Activated T-cell treated with anti-CD3 and anti-CD28 coated beads, Interleukin-2, amount 50 U/mL, for 24 hours (primary cell): Measurements from ENCODE around the gene SLC34A1.

ENCODE experiments used
- DNase-seq: peaks from one replicate; pipeline ENCODE4 v3.0.0-alpha.2; 2020
- H3K27ac Mint-ChIP-seq: 2 replicates; pipeline ENCODE4 v1.8.0; 2020; ENCODE audit warnings: mild to moderate bottlenecking, mixed read lengths
- H3K27me3 Mint-ChIP-seq: 2 replicates; pipeline ENCODE4 v1.8.0; 2020; ENCODE audit warnings: mixed read lengths
- H3K36me3 Mint-ChIP-seq: 2 replicates; pipeline ENCODE4 v1.8.0; 2020; ENCODE audit warnings: low read depth, mixed read lengths
- H3K4me1 Mint-ChIP-seq: 2 replicates; pipeline ENCODE4 v1.8.0; 2020; ENCODE audit warnings: low read depth, mixed read lengths
- H3K4me3 Mint-ChIP-seq: 2 replicates; pipeline ENCODE4 v1.8.0; 2020; ENCODE audit warnings: mild to moderate bottlenecking, moderate library complexity, mixed read lengths
- H3K9me3 Mint-ChIP-seq: 2 replicates; pipeline ENCODE4 v1.8.0; 2020; ENCODE audit warnings: mixed read lengths

The SLC34A1 gene

GRCh38 chr5:177383181-177383580 lies 1.1 kb upstream of the SLC34A1 start:
- H3K9me3 Mint-ChIP-seq: no peaks in the 10 kb centered on the region
- H3K4me1 Mint-ChIP-seq: peaks cover 38% of the 10 kb centered on the region
- H3K36me3 Mint-ChIP-seq: no peaks in the 10 kb centered on the region
- no peak for DNase-seq
- no peaks in the 10 kb centered on the region for H3K27me3 Mint-ChIP-seq
- H3K27ac Mint-ChIP-seq: no peak overlapping the region
- H3K4me3 Mint-ChIP-seq: no peak overlapping the region

- H3K4me1 Mint-ChIP-seq: peaks cover 45% of the 10 kb centered on the region
- H3K9me3 Mint-ChIP-seq: no peaks in the 10 kb centered on the region
- H3K27me3 Mint-ChIP-seq: no peaks in the 10 kb centered on the region
- H3K36me3 Mint-ChIP-seq: no peaks in the 10 kb centered on the region
- no peak overlapping the region for H3K4me3 Mint-ChIP-seq
- DNase-seq: no peak
- H3K27ac Mint-ChIP-seq: no peak overlapping the region
Measured at GRCh38 chr5:177385720-177386119, 1.5 kb downstream of the SLC34A1 start.

- Mint-ChIP-seq H3K9me3 (no peaks in the 10 kb centered on the region), H3K27ac (no peak overlapping the region), H3K4me1 (peaks cover 49% of the 10 kb centered on the region), H3K27me3 (no peaks in the 10 kb centered on the region), H3K36me3 (no peaks in the 10 kb centered on the region), H3K4me3 (no peak overlapping the region)
- DNase-seq: no peak
Measured at GRCh38 chr5:177386542-177386941, 2.3 kb downstream of the SLC34A1 start.

DNA sequence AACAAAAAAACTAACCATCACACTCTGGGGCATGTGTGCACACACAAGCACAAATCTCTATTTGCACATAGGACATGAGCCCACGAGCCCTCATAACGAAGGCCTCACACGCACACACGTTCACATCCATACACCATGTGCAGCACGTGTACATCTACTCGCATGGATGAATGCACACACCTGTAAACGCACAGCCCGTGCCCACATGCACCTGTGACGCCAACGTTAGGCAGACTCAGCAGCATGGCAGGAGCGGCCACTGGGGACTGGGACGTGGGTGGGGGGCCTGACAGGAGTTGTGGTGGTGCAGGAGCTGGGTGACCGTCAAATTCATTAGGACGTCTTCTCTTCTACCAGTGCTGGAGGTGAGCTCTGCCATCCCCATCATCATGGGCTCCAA lies 3.2 kb downstream of the SLC34A1 start:
- H3K27ac Mint-ChIP-seq: no peak overlapping the region
- DNase-seq: no peak
- H3K9me3 Mint-ChIP-seq: no peaks in the 10 kb centered on the region
- H3K4me1 Mint-ChIP-seq: peaks cover 46% of the 10 kb centered on the region
- H3K36me3 Mint-ChIP-seq: no peaks in the 10 kb centered on the region
- no peaks in the 10 kb centered on the region for H3K27me3 Mint-ChIP-seq
- no peak overlapping the region for H3K4me3 Mint-ChIP-seq

DNA sequence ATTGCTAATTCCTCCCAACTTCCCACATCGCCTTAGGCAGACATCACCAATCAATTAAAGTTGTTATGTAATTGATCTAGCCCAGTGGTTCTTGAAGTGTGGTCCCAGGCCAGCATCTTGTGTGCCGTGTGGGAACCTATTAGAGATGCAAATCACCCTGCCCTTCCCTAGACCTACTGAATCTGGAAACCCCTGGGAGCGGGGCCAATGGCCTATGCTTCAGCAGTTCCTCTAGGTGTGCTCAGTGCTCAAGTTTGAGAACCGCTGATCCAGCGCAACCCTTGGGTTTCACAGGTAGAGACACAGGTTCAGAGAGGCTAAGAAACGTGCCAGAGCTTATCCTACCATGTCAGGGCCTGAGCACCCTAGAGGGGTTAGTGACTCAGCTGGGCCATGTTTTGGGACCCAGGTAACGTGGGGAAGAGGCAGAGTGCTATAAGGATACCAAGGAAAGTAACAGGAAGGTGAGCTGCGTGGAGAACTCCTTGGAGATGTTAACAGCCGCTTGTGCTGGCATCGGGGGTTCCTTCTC lies 4.4 kb downstream of the SLC34A1 start:
- Mint-ChIP-seq H3K27me3 (no peaks in the 10 kb centered on the region), H3K4me1 (peaks cover 40% of the 10 kb centered on the region), H3K4me3 (no peak overlapping the region), H3K27ac (peak overlapping the region; percentile 94), H3K36me3 (no peaks in the 10 kb centered on the region), H3K9me3 (no peaks in the 10 kb centered on the region)
- no peak for DNase-seq

- H3K27ac Mint-ChIP-seq: peak overlapping the region; percentile 94
- DNase-seq: peak; percentile 67
- no peaks in the 10 kb centered on the region for H3K36me3 Mint-ChIP-seq
- peaks cover 40% of the 10 kb centered on the region for H3K4me1 Mint-ChIP-seq
- no peaks in the 10 kb centered on the region for H3K9me3 Mint-ChIP-seq
- H3K27me3 Mint-ChIP-seq: no peaks in the 10 kb centered on the region
- H3K4me3 Mint-ChIP-seq: peak overlapping the region; percentile 34
Measured at GRCh38 chr5:177389241-177390169, 5.3 kb downstream of the SLC34A1 start.

- H3K9me3 Mint-ChIP-seq: no peaks in the 10 kb centered on the region
- H3K4me3 Mint-ChIP-seq: peak overlapping the region; percentile 28
- H3K4me1 Mint-ChIP-seq: peaks cover 36% of the 10 kb centered on the region
- peak; percentile 89 for DNase-seq
- H3K36me3 Mint-ChIP-seq: no peaks in the 10 kb centered on the region
- peak overlapping the region; percentile 94 for H3K27ac Mint-ChIP-seq
- no peaks in the 10 kb centered on the region for H3K27me3 Mint-ChIP-seq
Measured at GRCh38 chr5:177390363-177391300, 6.4 kb downstream of the SLC34A1 start.

GRCh38 chr5:177392765-177393164 lies 8.5 kb downstream of the SLC34A1 start:
- Mint-ChIP-seq H3K4me1 (peaks cover 36% of the 10 kb centered on the region), H3K27me3 (no peaks in the 10 kb centered on the region), H3K36me3 (no peaks in the 10 kb centered on the region), H3K27ac (no peak overlapping the region), H3K4me3 (no peak overlapping the region), H3K9me3 (no peaks in the 10 kb centered on the region)
- DNase-seq: no peak

- peaks cover 32% of the 10 kb centered on the region for H3K4me1 Mint-ChIP-seq
- no peak overlapping the region for H3K4me3 Mint-ChIP-seq
- H3K9me3 Mint-ChIP-seq: no peaks in the 10 kb centered on the region
- no peaks in the 10 kb centered on the region for H3K27me3 Mint-ChIP-seq
- no peaks in the 10 kb centered on the region for H3K36me3 Mint-ChIP-seq
- DNase-seq: no peak
- no peak overlapping the region for H3K27ac Mint-ChIP-seq
Measured at GRCh38 chr5:177393206-177393765, 9.1 kb downstream of the SLC34A1 start.

GRCh38 chr5:177393990-177394389 lies 9.8 kb downstream of the SLC34A1 start:
- H3K36me3 Mint-ChIP-seq: no peaks in the 10 kb centered on the region

DNA sequence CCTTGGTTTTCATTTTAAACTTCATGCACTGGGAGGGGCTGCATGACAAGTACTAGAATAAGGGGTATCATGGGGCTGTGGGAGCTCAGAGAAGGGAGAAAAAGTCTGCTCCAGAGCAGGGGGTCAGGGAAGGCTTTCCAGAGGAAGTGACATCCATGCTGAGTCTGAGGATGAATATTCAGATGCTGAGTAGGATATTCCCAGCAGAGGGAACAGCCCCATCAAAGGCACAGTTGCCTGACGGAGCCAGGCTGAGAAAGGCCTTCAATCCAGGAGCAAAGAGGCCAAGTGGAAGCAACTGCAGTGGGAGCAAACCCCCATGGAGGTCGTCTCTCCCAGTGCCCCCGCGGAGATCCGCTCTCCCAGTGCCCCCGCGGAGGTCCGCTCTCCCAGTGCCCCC lies 11.8 kb downstream of the SLC34A1 start:
- peaks cover under 1% of the 10 kb centered on the region for H3K27me3 Mint-ChIP-seq
- DNase-seq: no peak
- H3K27ac Mint-ChIP-seq: no peak overlapping the region
- peaks cover 4% of the 10 kb centered on the region for H3K4me1 Mint-ChIP-seq
- no peaks in the 10 kb centered on the region for H3K9me3 Mint-ChIP-seq
- H3K4me3 Mint-ChIP-seq: no peak overlapping the region
- H3K36me3 Mint-ChIP-seq: no peaks in the 10 kb centered on the region

More at GRCh38 chr5:177393990-177394389, 9.8 kb downstream of the SLC34A1 start:
- no peak overlapping the region for H3K4me3 Mint-ChIP-seq
- H3K4me1 Mint-ChIP-seq: peaks cover 25% of the 10 kb centered on the region
- H3K27ac Mint-ChIP-seq: no peak overlapping the region
- no peaks in the 10 kb centered on the region for H3K9me3 Mint-ChIP-seq
- no peaks in the 10 kb centered on the region for H3K27me3 Mint-ChIP-seq
- no peak for DNase-seq

GRCh38 chr5:177396807-177397206 lies 12.6 kb downstream of the SLC34A1 start:
- Mint-ChIP-seq H3K36me3 (no peaks in the 10 kb centered on the region), H3K4me3 (no peak overlapping the region), H3K4me1 (no peaks in the 10 kb centered on the region), H3K27me3 (peaks cover 8% of the 10 kb centered on the region), H3K27ac (no peak overlapping the region), H3K9me3 (no peaks in the 10 kb centered on the region)
- DNase-seq: no peak

- Mint-ChIP-seq H3K27me3 (peaks cover 19% of the 10 kb centered on the region), H3K4me1 (peaks cover 11% of the 10 kb centered on the region), H3K27ac (no peak overlapping the region), H3K9me3 (no peaks in the 10 kb centered on the region), H3K36me3 (no peaks in the 10 kb centered on the region), H3K4me3 (no peak overlapping the region)
- no peak for DNase-seq
Measured at GRCh38 chr5:177397875-177398390, 13.7 kb downstream of the SLC34A1 start.
